Measurements from ENCODE around the gene B3GAT1.

The B3GAT1 gene

GRCh38 chr11:134387501-134387900 lies 24.5 kb downstream of the B3GAT1 start:
- in situ Hi-C loops (cut with MboI; ENCODE audit: low sequenced_read_pairs, unreplicated experiment), result no loop called here
- DNase-seq (ENCODE audit: low spot score), result no peak
- TF ChIP-seq CTCF (IDR thresholded peaks at IDR 0.05; ENCODE audit: borderline replicate concordance, control extremely low read depth, extremely low read depth, insufficient read depth, missing control alignments), result no peak

- in situ Hi-C loops (cut with MboI; ENCODE audit: low sequenced_read_pairs, unreplicated experiment), result no loop called here
- DNase-seq (ENCODE audit: low spot score), result no peak
- TF ChIP-seq CTCF (IDR thresholded peaks at IDR 0.05; ENCODE audit: borderline replicate concordance, control extremely low read depth, extremely low read depth, insufficient read depth, missing control alignments), result no peak
Observed at GRCh38 chr11:134386945-134387344, 25.1 kb downstream of the B3GAT1 start.

GRCh38 chr11:134385774-134386565 lies 26.1 kb downstream of the B3GAT1 start:
- TF ChIP-seq CTCF (IDR thresholded peaks at IDR 0.05; ENCODE audit: borderline replicate concordance, control extremely low read depth, extremely low read depth, insufficient read depth, missing control alignments), result no peak
- in situ Hi-C loops (cut with MboI; ENCODE audit: low sequenced_read_pairs, unreplicated experiment), result no loop called here
- no peak for DNase-seq (ENCODE audit: low spot score)

- in situ Hi-C loops (cut with MboI; ENCODE audit: low sequenced_read_pairs, unreplicated experiment), result no loop called here
- TF ChIP-seq CTCF (IDR thresholded peaks at IDR 0.05; ENCODE audit: borderline replicate concordance, control extremely low read depth, extremely low read depth, insufficient read depth, missing control alignments), result no peak
- DNase-seq (ENCODE audit: low spot score), result no peak
Observed at GRCh38 chr11:134385171-134385570, 26.9 kb downstream of the B3GAT1 start.

GRCh38 chr11:134384406-134384805 lies 27.6 kb downstream of the B3GAT1 start:
- in situ Hi-C loops (cut with MboI; ENCODE audit: low sequenced_read_pairs, unreplicated experiment), result no loop called here
- TF ChIP-seq CTCF (IDR thresholded peaks at IDR 0.05; ENCODE audit: borderline replicate concordance, control extremely low read depth, extremely low read depth, insufficient read depth, missing control alignments), result no peak
- no peak for DNase-seq (ENCODE audit: low spot score)

GRCh38 chr11:134383576-134384221 lies 28.3 kb downstream of the B3GAT1 start:
- no peak for TF ChIP-seq CTCF (IDR thresholded peaks at IDR 0.05; ENCODE audit: borderline replicate concordance, control extremely low read depth, extremely low read depth, insufficient read depth, missing control alignments)
- no peak for DNase-seq (ENCODE audit: low spot score)
- in situ Hi-C loops (cut with MboI; ENCODE audit: low sequenced_read_pairs, unreplicated experiment), result no loop called here

Measured in GM13976 (cell line).